ENCODE measurements around the gene SNAP91.
A peak's percentile ranks its signal among the peaks of the same experiment; 100 is the strongest.

- peak; percentile 75 to 87 (median 85) for TF ChIP-seq CTCF (IDR thresholded peaks at IDR 0.05)
- no peak for TF ChIP-seq POLR2A (IDR thresholded peaks at IDR 0.05)
These were observed 193.9 kb downstream of the SNAP91 start for GRCh38 chr6:83514866-83515466.

Measured in testis (tissue), 2 donors.